GM12801 (cell line): ENCODE results near the gene BOC.

Experiments used
- CTCF ChIP-seq: IDR thresholded peaks from one replicate; pipeline ENCODE4 v1.5.1; 2011; ENCODE audit warnings: control low read depth; ENCODE audit not compliant: insufficient read length; ENCODE audit errors: extremely low read depth

The BOC gene

GRCh38 chr3:113179235-113179824 lies 32.0 kb upstream of the BOC start:
- no peak for TF ChIP-seq CTCF

- TF ChIP-seq CTCF = no peak
These were observed 27.4 kb upstream of the BOC start for GRCh38 chr3:113183748-113184661.

- TF ChIP-seq CTCF = no peak
These were observed 26.0 kb upstream of the BOC start for GRCh38 chr3:113185194-113185835.

- TF ChIP-seq CTCF = no peak
These were observed 24.8 kb upstream of the BOC start for GRCh38 chr3:113186566-113186965.

- TF ChIP-seq CTCF = no peak
These were observed 18.1 kb upstream of the BOC start for GRCh38 chr3:113193288-113193687.

GRCh38 chr3:113193719-113194118 lies 17.6 kb upstream of the BOC start:
- no peak for TF ChIP-seq CTCF

GRCh38 chr3:113194823-113195401 lies 16.4 kb upstream of the BOC start:
- TF ChIP-seq CTCF = no peak
